H4 (cell line): ENCODE data around the gene NRIP2. TPM values are rescaled to one million over a fixed set of nuclear protein-coding genes. Genes with fewer than 3 reads are reported as not detected.

Experiments
- DNase-seq: peaks from one replicate; pipeline ENCODE4 v3.0.0-alpha.2; 2015; ENCODE audit warnings: low spot score
- total RNA-seq: library from RNA; depleted of rRNA; stranded (reverse); fragments of >200 nt; shearing (Covaris generic); gene quantifications from 2 replicates; pipeline ENCODE4 v1.2.3, GENCODE V29; 2014; rRNA removed

Gene NRIP2
- total RNA-seq, 1 experiment from 2014 or later, result 0.04 TPM

- no peak for DNase-seq
Measured at GRCh38 chr12:2775431-2775830, 59.4 kb downstream of the NRIP2 start.

Other genes starting within 250 kb of the NRIP2 start
- gene FKBP4, start 40.1 kb downstream of the NRIP2 start, total RNA-seq, result 96.4 and 97.5 TPM in 2 replicates
- gene ITFG2, start 22.4 kb downstream of the NRIP2 start, total RNA-seq, result 6.8 and 9.5 TPM in 2 replicates
- not detected in 2 replicates for gene TEX52, start 22.0 kb upstream of the NRIP2 start, total RNA-seq
- 45.8 and 61.9 TPM in 2 replicates for gene FOXM1, start 42.1 kb upstream of the NRIP2 start, total RNA-seq
- gene RHNO1, start 42.2 kb upstream of the NRIP2 start, total RNA-seq, result 71.0 and 94.6 TPM in 2 replicates
- gene TULP3, start 55.9 kb upstream of the NRIP2 start, total RNA-seq, result 29.4 and 35.1 TPM in 2 replicates
- gene TEAD4, start 124.4 kb upstream of the NRIP2 start, total RNA-seq, result 12.7 and 23.6 TPM in 2 replicates
- 12.7 and 15.8 TPM in 2 replicates for gene TSPAN9, start 242.3 kb upstream of the NRIP2 start, total RNA-seq